Measurements from ENCODE around the gene RMRP. TPM values are rescaled to one million over a fixed set of nuclear protein-coding genes. Genes with fewer than 3 reads are reported as not detected.

The RMRP gene
- polyA plus RNA-seq, 3 donors from 2014 or later: 23.0 TPM; not detected in 2

DNA sequence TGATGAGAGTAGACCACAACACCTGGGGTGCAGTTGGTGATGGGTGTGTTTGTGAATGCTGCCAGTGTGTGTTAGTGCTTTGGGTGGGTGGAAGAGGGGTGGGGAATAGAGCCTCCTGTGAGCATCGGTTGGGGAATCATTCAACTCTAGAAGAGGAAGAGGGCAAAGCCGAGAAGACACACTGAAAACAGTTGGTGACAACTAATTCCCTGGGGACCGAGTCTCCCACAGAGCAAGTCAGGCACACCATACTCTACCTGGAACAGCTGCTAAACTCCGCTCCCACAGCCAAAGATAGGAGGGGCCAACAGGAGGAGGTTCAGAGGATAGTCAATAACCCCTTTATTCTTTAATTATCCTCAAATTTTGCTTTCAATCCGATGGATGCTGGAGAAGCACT is 8.7 kb upstream of the RMRP start:
- H3K9me3 Mint-ChIP-seq: no peaks in the 10 kb centered on the region
- peaks cover 4 to 5% (median 5%) of the 10 kb centered on the region in 3 donors for H3K36me3 Mint-ChIP-seq
- no peak for DNase-seq
- H3K4me1 Mint-ChIP-seq: peaks cover 44 to 48% of the 10 kb centered on the region in 2 donors
- H3K4me3 Mint-ChIP-seq: peak overlapping the region in 1 of 5 donors; percentile 10
- H3K27ac Mint-ChIP-seq: no peak overlapping the region
- peaks cover 0 to 5% (median 3%) of the 10 kb centered on the region in 3 donors for H3K27me3 Mint-ChIP-seq (ENCODE audit: low read depth in 3 of 3)

DNA sequence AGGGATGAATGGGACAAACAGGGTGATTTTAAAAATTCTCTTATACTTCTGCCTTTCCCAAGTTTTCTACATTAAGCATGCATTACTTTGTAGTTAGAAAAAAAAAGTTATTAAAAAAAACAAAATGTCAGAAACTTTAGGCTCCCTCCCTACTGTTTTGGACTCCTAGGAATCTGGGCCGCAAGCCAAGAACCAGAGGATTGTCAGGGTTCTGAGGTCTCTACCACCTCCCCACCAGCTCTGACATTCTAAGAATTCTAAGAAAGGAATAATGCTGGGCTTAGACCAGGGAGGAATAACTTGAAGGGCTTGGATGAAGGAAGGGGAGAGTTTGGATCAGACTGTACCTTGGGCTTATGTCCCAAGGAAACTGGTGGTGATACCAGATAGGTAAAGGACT is 8.2 kb upstream of the RMRP start:
- Mint-ChIP-seq H3K27ac (peak overlapping the region in 3 of 6 donors; percentile 61 to 91 (median 65)), H3K36me3 (peaks cover 4 to 5% (median 5%) of the 10 kb centered on the region in 3 donors), H3K4me1 (peaks cover 48 to 53% of the 10 kb centered on the region in 2 donors), H3K9me3 (no peaks in the 10 kb centered on the region), H3K27me3 (ENCODE audit: low read depth in 3 of 3) (peaks cover 0 to 5% (median 3%) of the 10 kb centered on the region in 3 donors), H3K4me3 (peak overlapping the region; percentile 87 to 93 (median 89))
- DNase-seq: no peak

- peak overlapping the region; percentile 72 to 96 (median 90) for H3K27ac Mint-ChIP-seq
- peaks cover 0 to 5% (median 3%) of the 10 kb centered on the region in 3 donors for H3K27me3 Mint-ChIP-seq (ENCODE audit: low read depth in 3 of 3)
- peaks cover 5 to 11% (median 10%) of the 10 kb centered on the region in 3 donors for H3K36me3 Mint-ChIP-seq
- H3K4me3 Mint-ChIP-seq: peak overlapping the region; percentile 87 to 93 (median 89)
- DNase-seq: no peak
- peaks cover 54 to 59% of the 10 kb centered on the region in 2 donors for H3K4me1 Mint-ChIP-seq
- H3K9me3 Mint-ChIP-seq: no peaks in the 10 kb centered on the region
Measured at GRCh38 chr9:35665471-35665818, 7.6 kb upstream of the RMRP start.

DNA sequence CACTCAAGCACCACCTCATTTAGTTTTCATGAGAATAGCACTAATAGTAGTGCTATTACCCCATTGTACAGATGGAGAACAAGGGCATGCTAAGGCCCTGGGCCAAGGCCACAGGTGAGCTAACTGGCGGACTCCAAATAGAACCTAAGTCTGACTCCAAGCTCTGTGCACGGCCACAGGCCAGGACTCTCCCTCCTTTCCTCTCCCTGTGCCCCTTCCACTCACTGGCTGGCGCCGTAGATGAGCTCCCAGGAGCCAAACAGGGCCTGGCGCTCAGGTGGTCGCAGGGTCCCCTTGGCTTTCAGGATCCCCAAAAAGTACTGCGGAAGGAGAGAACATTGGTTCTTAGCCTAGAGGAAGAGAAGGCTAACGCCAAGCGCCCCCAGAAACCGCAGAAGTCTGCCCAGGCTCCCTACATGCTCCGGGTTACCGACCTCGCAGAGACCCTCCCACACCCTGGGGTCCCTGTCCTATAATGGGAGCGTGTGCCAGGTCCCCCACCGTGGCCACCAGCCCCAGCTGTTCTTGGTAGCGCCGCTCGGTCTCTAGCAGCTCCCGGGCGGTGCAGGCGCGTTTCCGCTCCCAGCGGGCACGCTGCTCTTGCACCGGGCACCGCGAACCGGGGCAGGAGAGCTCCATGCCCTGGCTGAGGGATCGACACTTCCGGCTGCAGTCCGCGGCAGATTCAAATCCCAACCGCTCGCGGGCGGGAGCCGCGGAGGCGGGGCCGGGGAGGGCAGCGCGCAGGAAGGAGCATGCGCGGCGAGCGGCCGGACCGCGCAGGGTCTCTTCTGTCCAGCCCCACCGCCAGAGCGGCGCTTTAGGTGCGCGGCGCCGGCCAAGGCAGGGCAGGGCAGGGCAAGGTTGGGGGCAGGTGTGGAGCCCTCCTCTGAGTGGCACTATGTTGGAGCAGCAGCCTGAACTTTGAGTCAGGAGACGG is 7.0 kb upstream of the RMRP start, which contains the start of gene ARHGEF39:
Gene ARHGEF39, minus strand, starts transcription at position 665 of the 940 bp plus-strand sequence. Its CDS starts 26 bp downstream, at position 639.
- Mint-ChIP-seq H3K36me3 (peaks cover 9 to 16% (median 14%) of the 10 kb centered on the region in 3 donors), H3K27me3 (ENCODE audit: low read depth in 3 of 3) (peaks cover 0 to 5% (median 3%) of the 10 kb centered on the region in 3 donors), H3K4me3 (peak within 1 kb of the TSS; percentile 87 to 93 (median 89)), H3K27ac (peak within 1 kb of the TSS; percentile 83 to 96 (median 90)), H3K4me1 (peaks cover 60 to 65% of the 10 kb centered on the region in 2 donors), H3K9me3 (no peaks in the 10 kb centered on the region)
- peak; percentile 74 to 76 (median 76) for DNase-seq

DNA sequence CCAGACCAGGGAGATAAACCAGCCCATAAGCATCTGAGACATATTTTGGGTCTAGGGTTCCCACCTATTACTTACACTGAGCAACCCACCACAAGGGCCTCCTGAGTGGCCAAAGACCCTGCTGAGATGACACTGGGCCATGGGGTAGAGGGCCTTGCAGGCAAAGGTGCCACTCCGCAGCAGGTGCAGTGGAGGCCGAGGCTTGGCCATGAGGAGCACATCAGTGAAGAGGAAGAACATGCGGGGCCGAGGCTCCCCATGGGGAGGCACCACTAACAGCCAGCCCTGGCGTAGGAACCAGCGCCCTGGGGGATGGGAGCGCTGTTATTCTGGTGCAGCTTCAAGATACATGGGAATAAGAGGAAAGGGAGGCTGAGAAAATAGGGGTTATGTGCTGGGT is 4.6 kb upstream of the RMRP start:
- peaks cover 75 to 85% of the 10 kb centered on the region in 2 donors for H3K4me1 Mint-ChIP-seq

GRCh38 chr9:35661756-35662350 is 4.0 kb upstream of the RMRP start:
- peaks cover 81 to 91% of the 10 kb centered on the region in 2 donors for H3K4me1 Mint-ChIP-seq
- peak; percentile 51 to 53 (median 52) for DNase-seq
- peak overlapping the region; percentile 56 to 83 (median 77) for H3K4me3 Mint-ChIP-seq
- peaks cover 0 to 5% (median 3%) of the 10 kb centered on the region in 6 donors for H3K9me3 Mint-ChIP-seq
- peaks cover 13 to 24% (median 23%) of the 10 kb centered on the region in 3 donors for H3K36me3 Mint-ChIP-seq
- peaks cover 11 to 28% (median 24%) of the 10 kb centered on the region in 3 donors for H3K27me3 Mint-ChIP-seq (ENCODE audit: low read depth in 3 of 3)
- peak overlapping the region; percentile 89 to 96 (median 92) for H3K27ac Mint-ChIP-seq

More for the DNA sequence above, 4.6 kb upstream of the RMRP start:
- Mint-ChIP-seq H3K4me3 (peak overlapping the region; percentile 56 to 83 (median 77)), H3K9me3 (peaks cover 0 to 5% (median 3%) of the 10 kb centered on the region in 6 donors), H3K36me3 (peaks cover 13 to 24% (median 23%) of the 10 kb centered on the region in 3 donors), H3K27me3 (ENCODE audit: low read depth in 3 of 3) (peaks cover 8 to 23% (median 18%) of the 10 kb centered on the region in 3 donors), H3K27ac (peak overlapping the region; percentile 89 to 96 (median 92))
- DNase-seq: no peak

DNA sequence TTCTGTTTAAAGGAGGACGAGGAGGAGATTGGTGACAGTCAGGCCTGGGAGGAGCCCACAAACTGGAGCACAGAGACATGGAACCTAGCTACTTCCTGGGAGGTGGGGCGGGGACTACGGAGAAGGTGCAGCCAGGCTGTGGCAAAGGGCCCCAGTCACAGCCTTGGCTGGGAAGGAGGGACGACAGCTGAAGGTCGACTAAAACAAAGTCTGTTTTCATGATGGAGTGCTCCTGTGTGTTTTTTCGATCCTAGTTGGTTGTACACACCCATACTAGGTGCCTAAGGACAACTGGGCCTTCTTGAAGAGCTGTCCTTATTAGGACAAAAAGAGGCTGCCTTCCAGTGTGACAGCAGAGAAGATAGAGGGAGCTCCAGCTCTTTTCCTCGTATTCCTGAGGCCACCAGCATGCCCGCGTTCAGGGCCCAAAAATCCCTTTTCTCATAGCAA is 3.2 kb upstream of the RMRP start:
- H3K27me3 Mint-ChIP-seq (ENCODE audit: low read depth in 3 of 3): peaks cover 11 to 32% (median 27%) of the 10 kb centered on the region in 3 donors
- DNase-seq: no peak
- H3K27ac Mint-ChIP-seq: peak overlapping the region; percentile 81 to 96 (median 91)
- peaks cover 13 to 24% (median 23%) of the 10 kb centered on the region in 3 donors for H3K36me3 Mint-ChIP-seq
- H3K4me1 Mint-ChIP-seq: peaks cover 87 to 96% of the 10 kb centered on the region in 2 donors
- H3K4me3 Mint-ChIP-seq: peak overlapping the region; percentile 33 to 66 (median 52)
- peaks cover 0 to 5% (median 3%) of the 10 kb centered on the region in 6 donors for H3K9me3 Mint-ChIP-seq

- DNase-seq: no peak
- Mint-ChIP-seq H3K4me1 (peaks cover 78 to 85% of the 10 kb centered on the region in 2 donors), H3K36me3 (peaks cover 13 to 24% (median 23%) of the 10 kb centered on the region in 3 donors), H3K9me3 (peaks cover 0 to 5% (median 3%) of the 10 kb centered on the region in 6 donors), H3K4me3 (peak overlapping the region; percentile 81 to 91 (median 89)), H3K27ac (peak overlapping the region; percentile 89 to 100 (median 92)), H3K27me3 (ENCODE audit: low read depth in 3 of 3) (peaks cover 11 to 30% (median 26%) of the 10 kb centered on the region in 3 donors)
Measured at GRCh38 chr9:35659340-35659739, 1.5 kb upstream of the RMRP start.

- peaks cover 13 to 24% (median 23%) of the 10 kb centered on the region in 3 donors for H3K36me3 Mint-ChIP-seq
- H3K27me3 Mint-ChIP-seq (ENCODE audit: low read depth in 3 of 3): peaks cover 11 to 30% (median 26%) of the 10 kb centered on the region in 3 donors
- peaks cover 0 to 5% (median 3%) of the 10 kb centered on the region in 6 donors for H3K9me3 Mint-ChIP-seq
- no peak for DNase-seq
- peaks cover 74 to 84% of the 10 kb centered on the region in 2 donors for H3K4me1 Mint-ChIP-seq
- peak overlapping the region; percentile 89 to 100 (median 92) for H3K27ac Mint-ChIP-seq
- peak overlapping the region; percentile 81 to 91 (median 89) for H3K4me3 Mint-ChIP-seq
Measured at GRCh38 chr9:35658968-35659220, 1.1 kb upstream of the RMRP start.

- peaks cover 70 to 78% of the 10 kb centered on the region in 2 donors for H3K4me1 Mint-ChIP-seq
- H3K36me3 Mint-ChIP-seq: peaks cover 13 to 24% (median 23%) of the 10 kb centered on the region in 3 donors
- H3K4me3 Mint-ChIP-seq: peak within 1 kb of the TSS; percentile 81 to 91 (median 89)
- H3K27me3 Mint-ChIP-seq (ENCODE audit: low read depth in 3 of 3): peaks cover 11 to 30% (median 26%) of the 10 kb centered on the region in 3 donors
- DNase-seq: peak; percentile 91 to 93 (median 93)
- peaks cover 0 to 5% (median 3%) of the 10 kb centered on the region in 6 donors for H3K9me3 Mint-ChIP-seq
- peak within 1 kb of the TSS; percentile 97 to 100 (median 99) for H3K27ac Mint-ChIP-seq
Measured at GRCh38 chr9:35658137-35658967, 533 bp upstream of the RMRP start, which contains the start of gene CCDC107. Gene CCDC107 (plus strand): TSS chr9:35658292. CDS start chr9:35658380, 88 bp downstream.

- H3K27me3 Mint-ChIP-seq (ENCODE audit: low read depth in 3 of 3): peaks cover 11 to 30% (median 24%) of the 10 kb centered on the region in 3 donors
Measured at GRCh38 chr9:35656831-35657545, 831 bp downstream of the RMRP start.

DNA sequence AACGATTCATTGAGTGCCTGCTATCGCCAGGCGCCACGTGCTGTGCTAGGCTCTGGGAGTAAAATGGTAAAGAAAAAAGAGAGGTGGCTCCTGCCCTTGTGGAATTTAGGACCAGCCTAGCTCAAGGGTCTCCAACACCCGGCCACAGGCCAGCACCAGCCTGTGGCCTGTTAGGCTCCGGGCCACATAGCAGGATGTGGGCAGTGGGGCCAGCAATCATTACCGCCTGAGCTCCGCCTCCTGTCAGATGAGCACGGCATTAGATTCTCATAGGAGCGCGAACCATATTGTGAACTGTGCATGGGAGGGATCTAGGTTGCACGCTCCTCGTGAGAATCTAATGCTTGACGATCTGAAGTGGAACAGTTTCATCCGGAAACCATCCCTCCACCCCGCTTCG is 1.5 kb downstream of the RMRP start:
- peak overlapping the region; percentile 97 to 100 (median 99) for H3K27ac Mint-ChIP-seq
- H3K4me1 Mint-ChIP-seq: peaks cover 51 to 61% of the 10 kb centered on the region in 2 donors
- H3K4me3 Mint-ChIP-seq: peak overlapping the region; percentile 81 to 91 (median 87)
- peaks cover 0 to 5% (median 3%) of the 10 kb centered on the region in 6 donors for H3K9me3 Mint-ChIP-seq
- peaks cover 8 to 19% (median 19%) of the 10 kb centered on the region in 3 donors for H3K36me3 Mint-ChIP-seq
- peak; percentile 46 to 50 (median 48) for DNase-seq
- H3K27me3 Mint-ChIP-seq (ENCODE audit: low read depth in 3 of 3): peaks cover 11 to 30% (median 24%) of the 10 kb centered on the region in 3 donors

More at GRCh38 chr9:35656831-35657545, 831 bp downstream of the RMRP start:
- Mint-ChIP-seq H3K4me3 (peak overlapping the region; percentile 81 to 91 (median 87)), H3K9me3 (peaks cover 0 to 5% (median 3%) of the 10 kb centered on the region in 6 donors), H3K4me1 (peaks cover 56 to 65% of the 10 kb centered on the region in 2 donors), H3K27ac (peak overlapping the region; percentile 97 to 100 (median 99)), H3K36me3 (peaks cover 12 to 23% (median 23%) of the 10 kb centered on the region in 3 donors)
- no peak for DNase-seq
